ENCODE results near the gene THEMIS.

GRCh38 chr6:127832381-127832780, 68.5 kb downstream of the THEMIS start:
- TF ChIP-seq CTCF (IDR thresholded peaks at IDR 0.05): no peak
- no peak for TF ChIP-seq EZH2 (IDR thresholded peaks at IDR 0.05)
- no peak for TF ChIP-seq EZH2phosphoT487 (IDR thresholded peaks at IDR 0.05)
